ENCODE data around the gene RAB7B. TPM values are rescaled to one million over a fixed set of nuclear protein-coding genes. Genes with fewer than 3 reads are reported as not detected.

The RAB7B gene
- total and polyA plus RNA-seq, 2 of the 4 experiments (the other 2 are of a cell fraction): 9.1 to 14.7 TPM

DNA sequence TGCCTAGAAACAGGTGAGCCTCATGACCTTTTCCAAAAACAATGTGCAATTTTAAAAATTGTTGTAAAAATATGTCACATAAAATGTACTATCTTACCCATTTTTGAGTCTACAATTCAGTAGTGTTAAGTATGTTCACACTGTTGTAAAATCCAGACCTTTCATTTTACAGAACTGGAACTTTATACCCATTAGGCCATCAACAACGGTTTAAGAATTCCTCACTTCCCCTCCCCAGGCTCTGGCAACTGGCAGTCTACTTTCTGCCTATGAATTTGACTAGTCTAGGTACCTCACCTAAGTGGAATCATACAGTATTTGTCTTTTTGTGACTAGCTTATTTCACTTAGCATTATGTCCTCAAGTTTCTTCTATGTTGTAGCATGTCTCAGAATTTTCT is 11.9 kb upstream of the RAB7B start:
- no peaks in the 10 kb centered on the region for H4K20me1 ChIP-seq (ENCODE audit: insufficient read depth, low read length)
- H2AK9ac ChIP-seq (replicated peaks; ENCODE audit: low read depth, low read length, poor library complexity): no peak overlapping the region
- no peak overlapping the region for H3K18ac ChIP-seq (ENCODE audit: low read depth, low read length)
- H4K5ac ChIP-seq (ENCODE audit: low read depth, low read length): no peak overlapping the region
- intact Hi-C loops (cut with micrococcal nuclease) (no loop called here), in situ Hi-C loops (cut with MboI; ENCODE audit: low sequenced_read_pairs) (no loop called here), dilution Hi-C loops (cut with HindIII; ENCODE audit: low sequenced_read_pairs, unreplicated experiment) (no loop called here)
- no peak overlapping the region for H3K4ac ChIP-seq (ENCODE audit: low read depth, low read length)
- H2BK20ac ChIP-seq (ENCODE audit: low read depth, low read length): no peak overlapping the region
- POLR2A ChIA-PET (ENCODE audit: unreplicated experiment): no interaction called here
- H3K23ac ChIP-seq (ENCODE audit: low read depth, low read length): no peak overlapping the region
- no CpG with 5 or more reads among the region's 1 CpG for WGBS, 2 experiments (ENCODE audit: extremely low coverage in 2 of 2, insufficient read length in 1 of 2)
- no peak overlapping the region for H2BK5ac ChIP-seq (ENCODE audit: low read depth, low read length, poor library complexity, severe bottlenecking)
- no peak overlapping the region for H2AFZ ChIP-seq (replicated peaks; ENCODE audit: low read length, poor library complexity)
- no peak overlapping the region for H2AK5ac ChIP-seq (ENCODE audit: low read depth, low read length)
- no peak overlapping the region for H4K91ac ChIP-seq (ENCODE audit: insufficient read depth, low read depth, low read length)
- H3K9me3 ChIP-seq (ENCODE audit: control insufficient read depth, insufficient read depth, low read length): no peaks in the 10 kb centered on the region; the same call in 1 of the 2 replicates
- no peak overlapping the region for H3K27ac ChIP-seq (ENCODE audit: insufficient read depth, low read length)
- DNase-seq: no peak
- peaks cover 43% of the 10 kb centered on the region for H3K27me3 ChIP-seq (ENCODE audit: control insufficient read depth, insufficient read depth, low read length)
- no peak overlapping the region for H3K56ac ChIP-seq (ENCODE audit: extremely low read depth, insufficient read depth, low read length)
- no peaks in the 10 kb centered on the region for H3K36me3 ChIP-seq (ENCODE audit: control insufficient read depth, insufficient read depth, low read length)
- H3K4me1 ChIP-seq (ENCODE audit: control insufficient read depth, insufficient read depth, low read length): no peaks in the 10 kb centered on the region
- no peak for TF ChIP-seq RFX5 (IDR thresholded peaks at IDR 0.05; ENCODE audit: low read depth, low read length)
- no peak for TF ChIP-seq CEBPB (IDR thresholded peaks at IDR 0.05; ENCODE audit: low read depth, low read length)
- TF ChIP-seq NFE2L2 (IDR thresholded peaks at IDR 0.05; ENCODE audit: low read depth, low read length): no peak
- no peak for TF ChIP-seq CHD1 (IDR thresholded peaks at IDR 0.05; ENCODE audit: low read depth, low read length)
- TF ChIP-seq MAZ (IDR thresholded peaks at IDR 0.05; ENCODE audit: borderline replicate concordance, low read depth, low read length): no peak
- TF ChIP-seq MAFK (IDR thresholded peaks at IDR 0.05; ENCODE audit: low read depth, low read length): no peak
- no peak for TF ChIP-seq RCOR1 (IDR thresholded peaks at IDR 0.05; ENCODE audit: insufficient replicate concordance, low read length)
- TF ChIP-seq, protein P1, sequence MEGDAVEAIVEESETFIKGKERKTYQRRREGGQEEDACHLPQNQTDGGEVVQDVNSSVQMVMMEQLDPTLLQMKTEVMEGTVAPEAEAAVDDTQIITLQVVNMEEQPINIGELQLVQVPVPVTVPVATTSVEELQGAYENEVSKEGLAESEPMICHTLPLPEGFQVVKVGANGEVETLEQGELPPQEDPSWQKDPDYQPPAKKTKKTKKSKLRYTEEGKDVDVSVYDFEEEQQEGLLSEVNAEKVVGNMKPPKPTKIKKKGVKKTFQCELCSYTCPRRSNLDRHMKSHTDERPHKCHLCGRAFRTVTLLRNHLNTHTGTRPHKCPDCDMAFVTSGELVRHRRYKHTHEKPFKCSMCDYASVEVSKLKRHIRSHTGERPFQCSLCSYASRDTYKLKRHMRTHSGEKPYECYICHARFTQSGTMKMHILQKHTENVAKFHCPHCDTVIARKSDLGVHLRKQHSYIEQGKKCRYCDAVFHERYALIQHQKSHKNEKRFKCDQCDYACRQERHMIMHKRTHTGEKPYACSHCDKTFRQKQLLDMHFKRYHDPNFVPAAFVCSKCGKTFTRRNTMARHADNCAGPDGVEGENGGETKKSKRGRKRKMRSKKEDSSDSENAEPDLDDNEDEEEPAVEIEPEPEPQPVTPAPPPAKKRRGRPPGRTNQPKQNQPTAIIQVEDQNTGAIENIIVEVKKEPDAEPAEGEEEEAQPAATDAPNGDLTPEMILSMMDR (conservative IDR thresholded peaks at IDR 0.05; ENCODE audit: low read depth, low read length): no peak
- TF ChIP-seq, protein P2, sequence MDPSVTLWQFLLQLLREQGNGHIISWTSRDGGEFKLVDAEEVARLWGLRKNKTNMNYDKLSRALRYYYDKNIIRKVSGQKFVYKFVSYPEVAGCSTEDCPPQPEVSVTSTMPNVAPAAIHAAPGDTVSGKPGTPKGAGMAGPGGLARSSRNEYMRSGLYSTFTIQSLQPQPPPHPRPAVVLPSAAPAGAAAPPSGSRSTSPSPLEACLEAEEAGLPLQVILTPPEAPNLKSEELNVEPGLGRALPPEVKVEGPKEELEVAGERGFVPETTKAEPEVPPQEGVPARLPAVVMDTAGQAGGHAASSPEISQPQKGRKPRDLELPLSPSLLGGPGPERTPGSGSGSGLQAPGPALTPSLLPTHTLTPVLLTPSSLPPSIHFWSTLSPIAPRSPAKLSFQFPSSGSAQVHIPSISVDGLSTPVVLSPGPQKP (IDR thresholded peaks at IDR 0.05; ENCODE audit: borderline replicate concordance, low read depth, low read length): no peak
- TF ChIP-seq, protein P3, sequence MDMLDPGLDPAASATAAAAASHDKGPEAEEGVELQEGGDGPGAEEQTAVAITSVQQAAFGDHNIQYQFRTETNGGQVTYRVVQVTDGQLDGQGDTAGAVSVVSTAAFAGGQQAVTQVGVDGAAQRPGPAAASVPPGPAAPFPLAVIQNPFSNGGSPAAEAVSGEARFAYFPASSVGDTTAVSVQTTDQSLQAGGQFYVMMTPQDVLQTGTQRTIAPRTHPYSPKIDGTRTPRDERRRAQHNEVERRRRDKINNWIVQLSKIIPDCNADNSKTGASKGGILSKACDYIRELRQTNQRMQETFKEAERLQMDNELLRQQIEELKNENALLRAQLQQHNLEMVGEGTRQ (IDR thresholded peaks at IDR 0.05; ENCODE audit: low read depth, low read length): no peak
- TF ChIP-seq RAD21 (IDR thresholded peaks at IDR 0.05; ENCODE audit: low read length): no peak
- no peak for TF ChIP-seq BHLHE40 (IDR thresholded peaks at IDR 0.05; ENCODE audit: low read depth, low read length)
- no peak for TF ChIP-seq FOS (IDR thresholded peaks at IDR 0.05; ENCODE audit: low read depth, low read length)
- TF ChIP-seq SMC3 (IDR thresholded peaks at IDR 0.05; ENCODE audit: low read depth, low read length): no peak
- TF ChIP-seq POLR2A (IDR thresholded peaks at IDR 0.05; ENCODE audit: low read depth, low read length): no peak
- no peak for TF ChIP-seq MXI1 (IDR thresholded peaks at IDR 0.05; ENCODE audit: borderline replicate concordance, low read depth, low read length)
- BruUV-seq (replicated peaks): no TSS peak
- no peak overlapping the region for H3K4me3 ChIP-seq (ENCODE audit: insufficient read depth, low read depth, low read length)
- no peak overlapping the region for H3K14ac ChIP-seq (replicated peaks; ENCODE audit: low read depth, low read length)
- ATAC-seq (ENCODE audit: low read depth): no peak
- no peak overlapping the region for H4K8ac ChIP-seq (ENCODE audit: low read depth in 2 of 2, low read length in 2 of 2)
- CTCF ChIA-PET: interaction anchor here (0.8 to 1.0 kb wide), 2 partner anchors 31 to 91 kb away, joined by 3 read pairs; no protein-coding TSS in a partner anchor
- no peak overlapping the region for H2BK15ac ChIP-seq (ENCODE audit: low read depth, low read length)
- no peak overlapping the region for H2BK120ac ChIP-seq (ENCODE audit: low read depth, low read length)
- no peak overlapping the region for H3K4me2 ChIP-seq (ENCODE audit: low read depth, low read length)
- H3K9ac ChIP-seq (ENCODE audit: low read depth, low read length): no peak overlapping the region
- no peaks in the 10 kb centered on the region for H3K9me1 ChIP-seq (ENCODE audit: insufficient read depth, low read length)
- no peaks in the 10 kb centered on the region for H3K79me1 ChIP-seq (ENCODE audit: low read depth in 1 of 2, low read length in 2 of 2)

All from IMR-90 (cell line).